Hematopoietic multipotent progenitor cell treated with erythropoietin and hydrocortisone succinate and interleukin-3 and kit ligand, for 6 days (in vitro differentiated cells): ENCODE measurements around the gene FGGY.
A peak's percentile ranks its signal among the peaks of the same experiment; 100 is the strongest.
"Not testable (repeated sequence)": the region's sequence is repeated elsewhere in the genome, so short reads cannot be mapped to it uniquely, and the experiment has no call there.

Experiments
- DNase-seq: peaks from one replicate; pipeline ENCODE4 v3.0.0-alpha.2; 2015

FGGY gene

GRCh38 chr1:59598120-59598440, 301.2 kb downstream of the FGGY start:
- no peak for DNase-seq

GRCh38 chr1:59601041-59601441, 304.1 kb downstream of the FGGY start:
- no peak for DNase-seq

GRCh38 chr1:59601811-59602210, 304.9 kb downstream of the FGGY start:
- DNase-seq: no peak

- DNase-seq: no peak
Observed at GRCh38 chr1:59604191-59604590, 307.3 kb downstream of the FGGY start.

GRCh38 chr1:59605184-59605583, 308.3 kb downstream of the FGGY start:
- no peak for DNase-seq

- DNase-seq: no peak
Observed at GRCh38 chr1:59605761-59606160, 308.9 kb downstream of the FGGY start.

GRCh38 chr1:59609245-59609644, 312.4 kb downstream of the FGGY start:
- no peak for DNase-seq

GRCh38 chr1:59610499-59610898, 313.6 kb downstream of the FGGY start:
- not testable (repeated sequence) for DNase-seq

GRCh38 chr1:59617434-59617833, 320.5 kb downstream of the FGGY start:
- DNase-seq: no peak

- no peak for DNase-seq
Observed at GRCh38 chr1:59619557-59619956, 322.7 kb downstream of the FGGY start.

- DNase-seq: no peak
Observed at GRCh38 chr1:59625384-59625783, 328.5 kb downstream of the FGGY start.

GRCh38 chr1:59631561-59632255, 334.8 kb downstream of the FGGY start:
- no peak for DNase-seq

- DNase-seq: no peak
Observed at GRCh38 chr1:59635097-59635496, 338.2 kb downstream of the FGGY start.

GRCh38 chr1:59638231-59638711, 341.4 kb downstream of the FGGY start:
- DNase-seq: peak; percentile 1

GRCh38 chr1:59639266-59639665, 342.4 kb downstream of the FGGY start:
- DNase-seq: no peak

- DNase-seq: no peak
Observed at GRCh38 chr1:59640851-59641250, 344.0 kb downstream of the FGGY start.

- DNase-seq: no peak
Observed at GRCh38 chr1:59641836-59642235, 344.9 kb downstream of the FGGY start.

- no peak for DNase-seq
Observed at GRCh38 chr1:59643526-59643925, 346.6 kb downstream of the FGGY start.

- no peak for DNase-seq
Observed at GRCh38 chr1:59645893-59646292, 349.0 kb downstream of the FGGY start.

GRCh38 chr1:59653142-59653958, 356.5 kb downstream of the FGGY start:
- DNase-seq: not testable (repeated sequence)

- no peak for DNase-seq
Observed at GRCh38 chr1:59653968-59654367, 357.1 kb downstream of the FGGY start.

GRCh38 chr1:59657873-59658465, 361.1 kb downstream of the FGGY start:
- DNase-seq: no peak

GRCh38 chr1:59664166-59664565, 367.3 kb downstream of the FGGY start:
- DNase-seq: no peak

GRCh38 chr1:59666106-59666505, 369.2 kb downstream of the FGGY start:
- peak; percentile 26 for DNase-seq
